ENCODE data around the gene ZNF343.

The ZNF343 gene

DNA sequence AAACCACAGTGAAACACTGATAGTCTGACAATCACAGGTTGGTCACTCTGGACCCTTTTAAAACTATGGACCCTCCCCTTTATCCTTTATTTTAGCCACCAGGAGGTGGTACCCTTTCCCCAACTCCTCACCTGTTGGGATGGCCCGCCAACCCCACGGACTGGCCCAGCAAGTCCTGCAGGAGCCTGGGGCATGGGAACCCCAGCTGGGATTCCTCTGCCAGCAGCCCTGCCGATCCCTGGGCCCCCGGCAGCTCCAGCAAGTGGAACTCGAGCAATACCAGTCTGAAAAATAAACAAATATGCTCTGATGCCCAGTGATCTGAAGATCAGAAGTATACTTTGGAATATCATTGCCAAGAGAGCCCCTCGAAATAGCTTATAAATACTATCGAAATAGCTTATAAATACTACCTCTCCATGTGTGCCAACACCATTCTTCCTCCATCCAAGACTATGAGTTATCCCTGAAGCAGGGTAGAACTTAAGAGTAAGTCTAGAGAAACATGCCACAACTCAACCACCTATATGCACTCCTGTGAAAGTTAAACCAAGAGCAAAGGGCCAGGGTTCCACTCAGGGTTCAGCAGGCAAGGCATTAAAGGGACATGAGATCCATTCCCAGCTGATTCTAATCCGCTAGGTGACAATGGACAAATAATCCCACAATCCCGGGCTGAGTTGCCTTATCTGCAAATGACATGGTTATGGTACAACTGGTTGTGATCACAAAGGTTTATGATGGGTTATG lies 44.9 kb downstream of the ZNF343 start:
- H3K27ac ChIP-seq (ENCODE audit: low read depth, low read length, poor library complexity, severe bottlenecking): no peak overlapping the region
- H3K27me3 ChIP-seq (ENCODE audit: insufficient read depth, low read length): no peaks in the 10 kb centered on the region
- no peak overlapping the region for H3K4me3 ChIP-seq (ENCODE audit: low read depth, low read length, poor library complexity, severe bottlenecking)
- H4K20me1 ChIP-seq (ENCODE audit: insufficient read depth, low read length): peaks cover 7% of the 10 kb centered on the region; the same call in 1 of the 2 replicates
- H3K9me2 ChIP-seq (ENCODE audit: low read depth, low read length): no peaks in the 10 kb centered on the region
- TF ChIP-seq EZH2 (IDR thresholded peaks at IDR 0.05; ENCODE audit: borderline replicate concordance, low read length): no peak
- TF ChIP-seq, protein P1, sequence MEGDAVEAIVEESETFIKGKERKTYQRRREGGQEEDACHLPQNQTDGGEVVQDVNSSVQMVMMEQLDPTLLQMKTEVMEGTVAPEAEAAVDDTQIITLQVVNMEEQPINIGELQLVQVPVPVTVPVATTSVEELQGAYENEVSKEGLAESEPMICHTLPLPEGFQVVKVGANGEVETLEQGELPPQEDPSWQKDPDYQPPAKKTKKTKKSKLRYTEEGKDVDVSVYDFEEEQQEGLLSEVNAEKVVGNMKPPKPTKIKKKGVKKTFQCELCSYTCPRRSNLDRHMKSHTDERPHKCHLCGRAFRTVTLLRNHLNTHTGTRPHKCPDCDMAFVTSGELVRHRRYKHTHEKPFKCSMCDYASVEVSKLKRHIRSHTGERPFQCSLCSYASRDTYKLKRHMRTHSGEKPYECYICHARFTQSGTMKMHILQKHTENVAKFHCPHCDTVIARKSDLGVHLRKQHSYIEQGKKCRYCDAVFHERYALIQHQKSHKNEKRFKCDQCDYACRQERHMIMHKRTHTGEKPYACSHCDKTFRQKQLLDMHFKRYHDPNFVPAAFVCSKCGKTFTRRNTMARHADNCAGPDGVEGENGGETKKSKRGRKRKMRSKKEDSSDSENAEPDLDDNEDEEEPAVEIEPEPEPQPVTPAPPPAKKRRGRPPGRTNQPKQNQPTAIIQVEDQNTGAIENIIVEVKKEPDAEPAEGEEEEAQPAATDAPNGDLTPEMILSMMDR (IDR thresholded peaks at IDR 0.05; ENCODE audit: low read length): no peak
- H3F3A ChIP-seq (ENCODE audit: insufficient read depth, low read length): peaks cover 8% of the 10 kb centered on the region; the same call in 1 of the 2 replicates
- peaks cover 10% of the 10 kb centered on the region for H3K4me1 ChIP-seq (ENCODE audit: insufficient read depth, low read length, severe bottlenecking)
- no peak overlapping the region for H3K9ac ChIP-seq (ENCODE audit: low read length)
- H3K9me3 ChIP-seq (ENCODE audit: low read length): no peaks in the 10 kb centered on the region
- peaks cover 16% of the 10 kb centered on the region for H3K79me2 ChIP-seq (ENCODE audit: insufficient read depth, low read length)
- peaks cover 100% of the 10 kb centered on the region for H3K36me3 ChIP-seq (ENCODE audit: insufficient read depth, low read length)
- no peak overlapping the region for H2AFZ ChIP-seq (ENCODE audit: low read length)
- no peak overlapping the region for H3K4me2 ChIP-seq (ENCODE audit: low read length)

GRCh38 chr20:2462484-2462883 lies 46.2 kb downstream of the ZNF343 start:
- Histone ChIP-seq H3K9me3 (ENCODE audit: low read length) (no peaks in the 10 kb centered on the region), H3K4me3 (ENCODE audit: low read depth, low read length, poor library complexity, severe bottlenecking) (no peak overlapping the region), H3K4me2 (ENCODE audit: low read length) (no peak overlapping the region), H3K9ac (ENCODE audit: low read length) (no peak overlapping the region), H3K4me1 (ENCODE audit: insufficient read depth, low read length, severe bottlenecking) (no peaks in the 10 kb centered on the region), H3K36me3 (ENCODE audit: insufficient read depth, low read length) (peaks cover 90% of the 10 kb centered on the region), H3K27me3 (ENCODE audit: insufficient read depth, low read length) (no peaks in the 10 kb centered on the region), H3K9me2 (ENCODE audit: low read depth, low read length) (no peaks in the 10 kb centered on the region), H3K27ac (ENCODE audit: low read depth, low read length, poor library complexity, severe bottlenecking) (no peak overlapping the region), H3K79me2 (ENCODE audit: insufficient read depth, low read length) (peaks cover 3% of the 10 kb centered on the region), H3F3A (ENCODE audit: insufficient read depth, low read length) (peaks cover 8% of the 10 kb centered on the region; the same call in 1 of the 2 replicates), H2AFZ (ENCODE audit: low read length) (no peak overlapping the region), H4K20me1 (ENCODE audit: insufficient read depth, low read length) (no peaks in the 10 kb centered on the region)
- TF ChIP-seq, protein P1 (IDR thresholded peaks at IDR 0.05; ENCODE audit: low read length): no peak
- TF ChIP-seq EZH2 (IDR thresholded peaks at IDR 0.05; ENCODE audit: borderline replicate concordance, low read length): no peak

DNA sequence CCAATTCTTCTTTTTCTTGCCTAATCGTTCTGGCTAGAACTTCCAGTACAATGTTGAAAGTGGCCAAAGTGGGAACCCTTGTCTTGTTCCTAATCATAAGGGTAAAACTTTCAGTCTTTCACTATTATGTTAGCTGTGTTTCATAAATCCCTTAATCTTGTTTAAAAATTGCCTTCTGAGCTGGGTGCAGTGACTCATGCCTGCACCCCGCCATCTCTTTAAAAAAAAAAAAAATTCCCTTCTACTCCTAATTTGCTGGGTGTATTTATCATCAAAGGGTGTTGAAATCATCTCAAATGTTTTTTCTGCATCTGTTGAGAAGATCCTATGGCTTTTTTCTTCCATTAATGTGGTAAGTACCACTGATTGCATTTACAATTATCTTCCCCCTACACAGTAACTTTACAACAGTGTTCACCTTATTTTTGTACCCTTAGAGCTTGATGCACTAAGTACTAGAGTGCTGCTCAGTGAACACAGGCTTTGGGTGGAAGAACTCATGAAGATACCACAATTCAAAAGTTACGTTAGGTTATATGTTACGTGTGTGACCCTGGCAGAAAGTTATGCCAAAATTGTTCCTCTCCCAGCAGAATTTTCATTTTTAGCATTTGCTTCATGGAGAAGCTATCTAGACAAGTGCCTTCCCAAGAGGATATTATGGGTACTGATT lies 47.8 kb downstream of the ZNF343 start:
- no peaks in the 10 kb centered on the region for H3K27me3 ChIP-seq (ENCODE audit: insufficient read depth, low read length)
- no peaks in the 10 kb centered on the region for H3K4me1 ChIP-seq (ENCODE audit: insufficient read depth, low read length, severe bottlenecking)
- no peak overlapping the region for H3K27ac ChIP-seq (ENCODE audit: low read depth, low read length, poor library complexity, severe bottlenecking)
- H3K4me2 ChIP-seq (ENCODE audit: low read length): no peak overlapping the region
- TF ChIP-seq, protein P1 (IDR thresholded peaks at IDR 0.05; ENCODE audit: low read length): no peak
- TF ChIP-seq EZH2 (IDR thresholded peaks at IDR 0.05; ENCODE audit: borderline replicate concordance, low read length): no peak
- H2AFZ ChIP-seq (ENCODE audit: low read length): no peak overlapping the region
- H4K20me1 ChIP-seq (ENCODE audit: insufficient read depth, low read length): no peaks in the 10 kb centered on the region
- H3K4me3 ChIP-seq (ENCODE audit: low read depth, low read length, poor library complexity, severe bottlenecking): no peak overlapping the region
- H3K9ac ChIP-seq (ENCODE audit: low read length): no peak overlapping the region
- peaks cover 74% of the 10 kb centered on the region for H3K36me3 ChIP-seq (ENCODE audit: insufficient read depth, low read length)
- H3F3A ChIP-seq (ENCODE audit: insufficient read depth, low read length): peaks cover 8% of the 10 kb centered on the region; the same call in 1 of the 2 replicates
- H3K9me2 ChIP-seq (ENCODE audit: low read depth, low read length): no peaks in the 10 kb centered on the region
- no peaks in the 10 kb centered on the region for H3K9me3 ChIP-seq (ENCODE audit: low read length)
- H3K79me2 ChIP-seq (ENCODE audit: insufficient read depth, low read length): no peaks in the 10 kb centered on the region

Data from OCI-LY1 (cell line).